Cardiac fibroblast (primary cell): ENCODE results near the gene AKAP5.

Source experiments
- DNase-seq, 2 donors: peaks; one replicate each; pipeline versions ENCODE4 v3.0.0 to v3.0.0-alpha.2; 2010; ENCODE audit warnings: low read depth in 2 of 2
- H3K4me3 ChIP-seq, 2 donors: replicated peaks in 1 of 2; 1 replicate in 1 of 2; 2 replicates in 1 of 2; pipeline ENCODE4 v1.5.1; 2011; ENCODE audit warnings: low read depth in 2 of 2, low read length in 2 of 2, mild to moderate bottlenecking in 2 of 2, moderate library complexity in 1 of 2
- CTCF ChIP-seq: IDR thresholded peaks from one replicate; pipeline ENCODE4 v1.5.1; 2011; ENCODE audit warnings: low read depth, mild to moderate bottlenecking, low read length, inconsistent platforms

The AKAP5 gene

DNA sequence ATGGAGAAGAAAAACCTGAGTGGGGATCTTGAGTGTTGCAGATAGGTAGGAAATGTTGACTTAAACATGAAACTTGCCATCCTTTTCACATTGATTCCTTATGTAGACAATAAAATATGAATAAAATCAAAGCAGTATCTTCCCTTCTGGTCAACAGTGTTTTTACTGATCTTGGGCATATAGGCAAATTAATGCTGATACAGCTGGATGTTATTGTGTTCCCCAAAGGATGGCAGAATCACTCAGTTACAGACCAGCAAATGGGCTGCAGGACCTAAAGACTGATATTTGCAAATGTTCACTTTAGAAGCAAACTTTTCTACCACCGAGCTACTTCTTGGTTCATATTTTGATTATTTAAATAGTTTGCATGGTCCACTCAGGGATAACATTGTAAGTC is 43.3 kb upstream of the AKAP5 start:
- TF ChIP-seq CTCF, result no peak
- no peak overlapping the region for H3K4me3 ChIP-seq
- no peak for DNase-seq

GRCh38 chr14:64422756-64423155 is 42.5 kb upstream of the AKAP5 start:
- no peak for DNase-seq
- TF ChIP-seq CTCF, result no peak
- H3K4me3 ChIP-seq, result no peak overlapping the region

DNA sequence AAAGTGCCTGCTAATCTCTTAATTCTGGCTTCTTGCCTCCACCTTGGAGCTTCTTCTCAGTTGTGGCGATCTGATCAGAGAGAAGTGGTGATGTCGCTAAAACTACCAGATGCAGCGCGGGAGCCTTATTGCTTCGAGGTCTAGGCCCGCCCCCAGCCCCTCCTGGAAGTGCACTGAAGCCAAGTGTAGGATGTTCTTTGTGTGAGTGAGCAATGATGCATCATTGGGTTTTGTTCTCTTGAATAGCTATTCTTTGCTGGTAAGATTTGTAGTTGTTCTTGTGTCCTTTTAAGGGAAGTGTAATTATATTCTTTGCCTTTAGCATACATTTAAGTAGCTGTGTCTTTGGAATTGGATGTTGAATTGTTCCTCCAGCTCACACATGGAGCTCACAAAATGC is 41.3 kb upstream of the AKAP5 start:
- TF ChIP-seq CTCF, result no peak
- peak; percentile 36 to 80 for DNase-seq
- no peak overlapping the region for H3K4me3 ChIP-seq

DNA sequence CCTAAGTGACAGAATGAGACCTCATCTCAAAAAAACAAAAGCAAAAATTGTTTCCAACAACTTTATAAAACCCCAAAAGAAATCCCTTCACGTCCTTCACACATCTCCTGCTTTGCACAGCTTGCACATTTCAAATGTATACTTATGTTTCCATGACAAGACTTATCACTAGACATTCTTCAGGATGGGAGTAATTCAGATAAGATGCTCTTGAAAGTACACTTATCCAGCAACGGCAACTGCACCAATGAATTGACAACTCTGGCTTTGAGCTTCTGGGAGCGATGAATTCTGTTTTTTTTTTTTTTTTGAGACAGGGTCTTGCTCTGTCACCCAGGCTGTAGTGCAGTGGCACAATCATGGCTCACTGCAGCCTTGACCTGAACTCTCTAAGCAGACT is 30.8 kb upstream of the AKAP5 start:
- H3K4me3 ChIP-seq, result no peak overlapping the region
- DNase-seq, result peak in 1 of 2 donors; percentile 79
- TF ChIP-seq CTCF, result no peak

DNA sequence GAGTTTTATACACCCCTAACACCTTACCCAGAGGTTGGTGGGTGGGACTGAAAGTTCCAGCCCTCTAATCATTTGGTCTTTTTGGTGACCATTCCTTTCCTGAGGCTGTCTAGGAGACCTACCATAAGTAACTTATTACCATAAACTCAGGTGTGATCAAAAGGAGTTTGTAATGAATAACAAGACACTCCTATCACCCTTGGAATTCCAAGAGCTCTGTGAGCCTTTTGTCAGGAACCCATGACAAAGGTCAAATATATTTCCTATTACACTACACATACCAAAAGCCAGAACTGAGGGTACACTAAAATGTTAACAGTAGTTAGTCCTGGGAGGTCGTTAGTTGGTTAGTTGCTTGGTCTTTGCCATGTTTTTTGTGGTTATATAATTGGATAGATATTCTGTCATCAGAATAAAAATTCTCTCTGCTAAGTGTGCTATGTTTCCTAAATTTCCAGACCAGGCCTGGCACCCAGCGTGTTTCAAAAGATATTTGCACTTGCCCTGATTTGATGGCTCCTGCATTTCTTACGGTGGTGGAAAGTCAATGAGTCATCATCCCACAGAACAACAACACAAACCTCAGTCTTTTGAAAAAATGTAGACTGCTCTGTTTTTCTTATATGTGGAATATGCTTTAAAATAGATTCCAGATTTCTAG is 27.0 kb upstream of the AKAP5 start:
- TF ChIP-seq CTCF, result no peak
- peak; percentile 82 to 90 for DNase-seq

GRCh38 chr14:64439141-64439540 is 26.2 kb upstream of the AKAP5 start:
- no peak for TF ChIP-seq CTCF
- no peak overlapping the region for H3K4me3 ChIP-seq
- no peak for DNase-seq

More for the DNA sequence above, 27.0 kb upstream of the AKAP5 start:
- H3K4me3 ChIP-seq, result no peak overlapping the region

DNA sequence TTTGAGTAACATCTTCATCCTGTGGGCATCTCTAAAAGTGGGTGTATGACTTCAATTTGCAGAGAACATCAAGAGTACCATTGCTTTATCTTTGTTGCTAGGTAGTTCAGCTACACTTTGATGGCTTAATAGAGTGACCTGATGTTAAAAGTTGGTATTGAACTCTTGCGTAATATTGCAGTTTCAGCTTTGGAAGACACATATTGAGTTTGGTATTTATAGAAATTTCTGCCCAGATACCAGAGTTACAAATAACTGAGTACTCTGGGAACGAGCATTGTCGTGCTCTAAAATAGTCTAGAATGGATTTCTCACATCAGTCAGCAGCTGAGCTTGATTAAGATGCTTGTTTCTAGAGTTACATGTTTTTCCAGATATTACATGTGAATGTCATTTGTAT is 24.8 kb upstream of the AKAP5 start:
- peak; percentile 40 to 54 for DNase-seq
- TF ChIP-seq CTCF, result no peak
- no peak overlapping the region for H3K4me3 ChIP-seq
